ENCODE measurements around the gene CCR5AS.

The CCR5AS gene

GRCh38 chr3:46416125-46416810 is 9.4 kb upstream of the CCR5AS start:
- DNase-seq (ENCODE audit: low read depth): no peak
- no peak for TF ChIP-seq CTCF (IDR thresholded peaks at IDR 0.05; ENCODE audit: control insufficient read depth, extremely low read depth, insufficient read depth)
- H3K4me3 ChIP-seq (ENCODE audit: low read depth, low read length): no peak overlapping the region

- DNase-seq (ENCODE audit: low read depth): no peak
- no peak for TF ChIP-seq CTCF (IDR thresholded peaks at IDR 0.05; ENCODE audit: control insufficient read depth, extremely low read depth, insufficient read depth)
- no peak overlapping the region for H3K4me3 ChIP-seq (ENCODE audit: low read depth, low read length)
These were observed 7.9 kb upstream of the CCR5AS start for GRCh38 chr3:46414739-46415138.

GRCh38 chr3:46413951-46414350 is 7.1 kb upstream of the CCR5AS start:
- no peak for TF ChIP-seq CTCF (IDR thresholded peaks at IDR 0.05; ENCODE audit: control insufficient read depth, extremely low read depth, insufficient read depth)
- H3K4me3 ChIP-seq (ENCODE audit: low read depth, low read length): no peak overlapping the region
- DNase-seq (ENCODE audit: low read depth): no peak

GRCh38 chr3:46412786-46413298 is 6.0 kb upstream of the CCR5AS start:
- H3K4me3 ChIP-seq (ENCODE audit: low read depth, low read length): no peak overlapping the region
- no peak for TF ChIP-seq CTCF (IDR thresholded peaks at IDR 0.05; ENCODE audit: control insufficient read depth, extremely low read depth, insufficient read depth)
- DNase-seq (ENCODE audit: low read depth): no peak

- no peak for TF ChIP-seq CTCF (IDR thresholded peaks at IDR 0.05; ENCODE audit: control insufficient read depth, extremely low read depth, insufficient read depth)
- no peak overlapping the region for H3K4me3 ChIP-seq (ENCODE audit: low read depth, low read length)
- no peak for DNase-seq (ENCODE audit: low read depth)
These were observed 4.4 kb upstream of the CCR5AS start for GRCh38 chr3:46411271-46411670.

- TF ChIP-seq CTCF (IDR thresholded peaks at IDR 0.05; ENCODE audit: control insufficient read depth, extremely low read depth, insufficient read depth): no peak
- H3K4me3 ChIP-seq (ENCODE audit: low read depth, low read length): no peak overlapping the region
- DNase-seq (ENCODE audit: low read depth): no peak
These were observed 3.8 kb upstream of the CCR5AS start for GRCh38 chr3:46410669-46411068.
